H9 (cell line): ENCODE results near the gene DNAH11. TPM values are rescaled to one million over a fixed set of nuclear protein-coding genes. Genes with fewer than 3 reads are reported as not detected.

Source experiments
- DNase-seq: peaks from one replicate; pipeline ENCODE4 v3.0.0-alpha.2; 2017
- H2AFZ ChIP-seq: one replicate; pipeline ENCODE4 v1.6.1; 2013; ENCODE audit warnings: mild to moderate bottlenecking, low read length, control low read depth, moderate library complexity
- H2AK5ac ChIP-seq: 2 replicates; pipeline ENCODE4 v1.6.1; 2013; ENCODE audit warnings: low read length, control low read depth, mixed read lengths; ENCODE audit not compliant: insufficient read length
- H2BK120ac ChIP-seq: one replicate; pipeline ENCODE4 v1.6.1; 2013; ENCODE audit warnings: low read depth, mild to moderate bottlenecking, low read length, control low read depth, inconsistent platforms; ENCODE audit not compliant: poor library complexity, severe bottlenecking
- H2BK12ac ChIP-seq: 2 replicates; pipeline ENCODE4 v1.6.1; 2013; ENCODE audit warnings: low read length, control low read depth, mixed read lengths, low read depth; ENCODE audit not compliant: insufficient read length
- H2BK15ac ChIP-seq: 2 replicates; pipeline ENCODE4 v1.6.1; 2013; ENCODE audit warnings: low read depth, low read length, control low read depth
- H2BK20ac ChIP-seq: one replicate; pipeline ENCODE4 v1.6.1; 2013; ENCODE audit warnings: low read depth, mild to moderate bottlenecking, low read length, control low read depth, inconsistent platforms; ENCODE audit not compliant: poor library complexity, severe bottlenecking
- H2BK5ac ChIP-seq: 2 replicates; pipeline ENCODE4 v1.6.1; 2013; ENCODE audit warnings: low read length, control low read depth, mixed read lengths; ENCODE audit not compliant: insufficient read length
- H3K14ac ChIP-seq: 2 replicates; pipeline ENCODE4 v1.6.1; 2013; ENCODE audit warnings: low read length, control low read depth; ENCODE audit not compliant: insufficient read depth
- H3K18ac ChIP-seq: 2 replicates; pipeline ENCODE4 v1.6.1; 2013; ENCODE audit warnings: low read depth, mild to moderate bottlenecking, mixed read lengths, low read length, control low read depth; ENCODE audit not compliant: insufficient read length
- H3K23ac ChIP-seq: 2 replicates; pipeline ENCODE4 v1.6.1; 2013; ENCODE audit warnings: low read length, control low read depth, mixed read lengths, low read depth; ENCODE audit not compliant: insufficient read length
- H3K23me2 ChIP-seq: 2 replicates; pipeline ENCODE4 v1.6.1; 2013; ENCODE audit warnings: low read depth, mild to moderate bottlenecking, mixed read lengths, low read length, control low read depth; ENCODE audit not compliant: insufficient read length, poor library complexity, severe bottlenecking
- H3K27ac ChIP-seq: 2 replicates; pipeline ENCODE4 v1.5.1; 2013; ENCODE audit warnings: low read length, control low read depth, mixed read lengths, low read depth; ENCODE audit not compliant: insufficient read length
- H3K27me3 ChIP-seq: 2 replicates; pipeline ENCODE4 v1.6.1; 2013; ENCODE audit warnings: low read length, control low read depth, inconsistent platforms; ENCODE audit not compliant: insufficient read depth
- H3K4ac ChIP-seq: 2 replicates; pipeline ENCODE4 v1.6.1; 2013; ENCODE audit warnings: low read depth, mild to moderate bottlenecking, control low read depth, inconsistent platforms, low read length, moderate library complexity
- H3K4me1 ChIP-seq: 2 replicates; pipeline ENCODE4 v1.6.1; 2013; ENCODE audit warnings: low read length, control low read depth, inconsistent platforms; ENCODE audit not compliant: insufficient read depth
- H3K4me2 ChIP-seq: 2 replicates; pipeline ENCODE4 v1.6.1; 2013; ENCODE audit warnings: low read length, control low read depth, mixed read lengths; ENCODE audit not compliant: insufficient read length, insufficient read depth
- H3K56ac ChIP-seq: 2 replicates; pipeline ENCODE4 v1.6.1; 2013; ENCODE audit warnings: low read depth, mild to moderate bottlenecking, mixed read lengths, low read length, control low read depth; ENCODE audit not compliant: insufficient read length
- H3K79me1 ChIP-seq: 2 replicates; pipeline ENCODE4 v1.6.1; 2013; ENCODE audit warnings: low read depth, mild to moderate bottlenecking, moderate library complexity, low read length, control low read depth, inconsistent platforms; ENCODE audit not compliant: insufficient read depth, poor library complexity, severe bottlenecking
- H3K79me2 ChIP-seq: 2 replicates; pipeline ENCODE4 v1.6.1; 2013; ENCODE audit warnings: low read length, control low read depth, inconsistent platforms; ENCODE audit not compliant: insufficient read depth
- H3K9ac ChIP-seq: 2 replicates; pipeline ENCODE4 v1.6.1; 2013; ENCODE audit warnings: low read length, control low read depth, mixed read lengths; ENCODE audit not compliant: insufficient read length; ENCODE audit errors: extremely low read depth
- H3K9me3 ChIP-seq: one replicate; pipeline ENCODE4 v1.6.1; 2013; ENCODE audit warnings: low read depth, low read length, inconsistent platforms; ENCODE audit not compliant: control insufficient read depth
- H3T11ph ChIP-seq: one replicate; pipeline ENCODE4 v1.6.1; 2013; ENCODE audit warnings: mild to moderate bottlenecking, low read length, control low read depth, inconsistent platforms
- H4K20me1 ChIP-seq: one replicate; pipeline ENCODE4 v1.6.1; 2013; ENCODE audit not compliant: control insufficient read depth, insufficient read length, insufficient read depth
- H4K5ac ChIP-seq: 2 replicates; pipeline ENCODE4 v1.6.1; 2013; ENCODE audit warnings: low read depth, mild to moderate bottlenecking, mixed read lengths, low read length, control low read depth; ENCODE audit not compliant: insufficient read length
- H4K8ac ChIP-seq: replicated peaks from 2 replicates; pipeline ENCODE4 v1.6.1; 2013; ENCODE audit warnings: low read length, control low read depth, mixed read lengths, low read depth; ENCODE audit not compliant: insufficient read length
- H4K91ac ChIP-seq: 2 replicates; pipeline ENCODE4 v1.6.1; 2013; ENCODE audit warnings: low read depth, mild to moderate bottlenecking, moderate library complexity, mixed read lengths, low read length, control low read depth; ENCODE audit not compliant: insufficient read length
- H3K27ac Mint-ChIP-seq, 3 experiments: 2 replicates in 2 of 3; 3 replicates in 1 of 3; pipeline ENCODE4 v1.8.0; 2020 to 2021; ENCODE audit warnings: mixed read lengths in 3 of 3, mild to moderate bottlenecking in 1 of 3, moderate library complexity in 1 of 3
- H3K27me3 Mint-ChIP-seq: 2 replicates; pipeline ENCODE4 v1.8.0; 2021; ENCODE audit warnings: low read depth, mild to moderate bottlenecking, moderate library complexity, mixed read lengths
- H3K36me3 Mint-ChIP-seq, 3 experiments: 2 replicates in 2 of 3; 3 replicates in 1 of 3; pipeline ENCODE4 v1.8.0; 2020 to 2021; ENCODE audit warnings: low read depth in 3 of 3, mixed read lengths in 3 of 3; ENCODE audit not compliant: insufficient read depth in 1 of 3
- H3K4me1 Mint-ChIP-seq, 2 experiments: 2 replicates each; pipeline ENCODE4 v1.8.0; 2020; ENCODE audit warnings: mixed read lengths in 2 of 2
- H3K4me3 Mint-ChIP-seq, 2 experiments: 2 replicates in 1 of 2; 3 replicates in 1 of 2; pipeline ENCODE4 v1.8.0; 2020 to 2021; ENCODE audit warnings: mild to moderate bottlenecking in 2 of 2, mixed read lengths in 2 of 2, moderate library complexity in 1 of 2
- H3K9me3 Mint-ChIP-seq, 2 experiments: 2 replicates in 1 of 2; 3 replicates in 1 of 2; pipeline ENCODE4 v1.8.0; 2020; ENCODE audit warnings: mild to moderate bottlenecking in 2 of 2, mixed read lengths in 2 of 2, moderate library complexity in 1 of 2
- WGBS: extraction: QIAGEN DNeasy Blood & Tissue Kit; methylation state at CpG from one replicate; pipeline ENCODE4 v1.1.7; 2013; ENCODE audit warnings: missing lambda C conversion rate, low lambda C conversion rate, mixed read lengths; ENCODE audit not compliant: insufficient read length; ENCODE audit errors: extremely low coverage; 5-methylcytosine and 5-hydroxymethylcytosine counted together
- total RNA-seq: library from RNA; stranded (reverse); gene quantifications from 2 replicates; pipeline ENCODE4 v1.2.1, GENCODE V29; 2021
- TF ChIP-seq, protein P1 (sequence below): fragments of 200-600 bp; sonication (generic); conservative IDR thresholded peaks from 3 replicates; pipeline ENCODE4 v1.8.0; 2021; ENCODE audit warnings: antibody characterized with exemption, mild to moderate bottlenecking

Gene DNAH11
- total RNA-seq, 1 experiment from 2014 or later: 2.5 TPM

DNA sequence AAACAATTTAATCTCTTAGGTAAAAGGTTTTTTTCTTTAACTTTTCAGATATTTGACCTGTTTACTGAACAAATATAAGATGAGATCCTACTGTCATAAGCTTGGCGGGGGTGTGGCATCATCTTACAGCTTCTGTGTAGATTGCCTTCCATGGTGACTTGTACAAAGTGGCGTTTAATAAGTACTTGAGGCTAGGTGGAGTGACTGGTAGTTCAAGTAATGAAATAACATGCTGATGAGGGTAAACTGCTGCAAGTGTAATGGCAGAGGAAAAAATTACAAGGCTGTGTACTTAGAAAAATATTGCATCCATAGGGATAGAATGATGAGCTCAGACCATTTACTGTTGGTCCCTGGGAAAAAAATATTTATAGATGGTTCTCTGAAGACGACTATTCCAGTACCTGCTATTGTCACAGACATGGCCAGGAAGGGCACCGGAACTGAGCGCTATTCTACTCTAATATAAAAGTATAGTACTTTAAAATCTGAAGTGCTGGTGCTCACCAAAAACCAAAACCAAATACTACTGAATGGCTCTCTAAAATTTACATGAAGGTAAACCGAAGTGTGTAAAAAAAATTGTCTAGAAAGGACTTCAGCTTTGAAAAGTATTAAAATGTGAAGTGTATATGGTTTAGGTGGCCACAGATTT lies 42.4 kb downstream of the DNAH11 start:
- Mint-ChIP-seq H3K4me3 (no peak overlapping the region), H3K4me1 (no peaks in the 10 kb centered on the region), H3K27ac (no peak overlapping the region), H3K27me3 (no peaks in the 10 kb centered on the region), H3K36me3 (peaks cover 13 to 22% (median 20%) of the 10 kb centered on the region in 3 experiments), H3K9me3 (peaks cover 15 to 19% of the 10 kb centered on the region in 2 experiments)
- DNase-seq: no peak
- Histone ChIP-seq H3K9me3 (no peaks in the 10 kb centered on the region), H3K4me1 (no peaks in the 10 kb centered on the region), H3K27ac (no peak overlapping the region), H3K23ac (no peak overlapping the region), H2BK20ac (no peak overlapping the region), H3K4ac (no peak overlapping the region), H3K18ac (no peak overlapping the region), H3K56ac (no peak overlapping the region), H4K8ac (no peak overlapping the region), H2BK5ac (no peak overlapping the region), H4K91ac (no peak overlapping the region), H3K9ac (no peak overlapping the region), H2BK12ac (no peak overlapping the region), H3K79me1 (no peaks in the 10 kb centered on the region), H2BK120ac (no peak overlapping the region), H3T11ph (no peak overlapping the region), H4K20me1 (no peaks in the 10 kb centered on the region), H3K27me3 (no peaks in the 10 kb centered on the region), H3K79me2 (no peaks in the 10 kb centered on the region), H4K5ac (no peak overlapping the region), H2AFZ (no peak overlapping the region), H2AK5ac (no peak overlapping the region), H3K4me2 (no peak overlapping the region), H3K14ac (no peak overlapping the region), H3K23me2 (no peaks in the 10 kb centered on the region), H2BK15ac (no peak overlapping the region)
- WGBS: no CpG with 5 or more reads among the region's 6 CpGs
- TF ChIP-seq, protein P1, sequence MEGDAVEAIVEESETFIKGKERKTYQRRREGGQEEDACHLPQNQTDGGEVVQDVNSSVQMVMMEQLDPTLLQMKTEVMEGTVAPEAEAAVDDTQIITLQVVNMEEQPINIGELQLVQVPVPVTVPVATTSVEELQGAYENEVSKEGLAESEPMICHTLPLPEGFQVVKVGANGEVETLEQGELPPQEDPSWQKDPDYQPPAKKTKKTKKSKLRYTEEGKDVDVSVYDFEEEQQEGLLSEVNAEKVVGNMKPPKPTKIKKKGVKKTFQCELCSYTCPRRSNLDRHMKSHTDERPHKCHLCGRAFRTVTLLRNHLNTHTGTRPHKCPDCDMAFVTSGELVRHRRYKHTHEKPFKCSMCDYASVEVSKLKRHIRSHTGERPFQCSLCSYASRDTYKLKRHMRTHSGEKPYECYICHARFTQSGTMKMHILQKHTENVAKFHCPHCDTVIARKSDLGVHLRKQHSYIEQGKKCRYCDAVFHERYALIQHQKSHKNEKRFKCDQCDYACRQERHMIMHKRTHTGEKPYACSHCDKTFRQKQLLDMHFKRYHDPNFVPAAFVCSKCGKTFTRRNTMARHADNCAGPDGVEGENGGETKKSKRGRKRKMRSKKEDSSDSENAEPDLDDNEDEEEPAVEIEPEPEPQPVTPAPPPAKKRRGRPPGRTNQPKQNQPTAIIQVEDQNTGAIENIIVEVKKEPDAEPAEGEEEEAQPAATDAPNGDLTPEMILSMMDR: no peak
